HG02623 (cell line): Measurements from ENCODE around the gene SOX1.

ENCODE experiments used
- ATAC-seq: cut with Tn5 transposase; IDR thresholded peaks from one replicate; pipeline ENCODE4 v1.9.1; 2021; ENCODE audit warnings: moderate library complexity; ENCODE audit not compliant: unreplicated experiment

The SOX1 gene

GRCh38 chr13:112071723-112072533, 5.0 kb downstream of the SOX1 start:
- ATAC-seq: no peak

GRCh38 chr13:112072534-112073244, 5.7 kb downstream of the SOX1 start:
- no peak for ATAC-seq

GRCh38 chr13:112073245-112074138, 6.5 kb downstream of the SOX1 start:
- no peak for ATAC-seq

- ATAC-seq: no peak
These were observed 7.4 kb downstream of the SOX1 start for GRCh38 chr13:112074139-112074865.

GRCh38 chr13:112077729-112078128, 10.8 kb downstream of the SOX1 start:
- no peak for ATAC-seq

- ATAC-seq: no peak
These were observed 11.3 kb downstream of the SOX1 start for GRCh38 chr13:112078216-112078615.

GRCh38 chr13:112078879-112079531, 12.1 kb downstream of the SOX1 start:
- no peak for ATAC-seq

- no peak for ATAC-seq
These were observed 12.7 kb downstream of the SOX1 start for GRCh38 chr13:112079696-112080095.

- no peak for ATAC-seq
These were observed 17.0 kb downstream of the SOX1 start for GRCh38 chr13:112083971-112084370.

GRCh38 chr13:112092453-112092852, 25.5 kb downstream of the SOX1 start:
- no peak for ATAC-seq

- no peak for ATAC-seq
These were observed 28.4 kb downstream of the SOX1 start for GRCh38 chr13:112095354-112095753.

- no peak for ATAC-seq
These were observed 30.0 kb downstream of the SOX1 start for GRCh38 chr13:112096959-112097358.

GRCh38 chr13:112097770-112098169, 30.8 kb downstream of the SOX1 start:
- no peak for ATAC-seq

- no peak for ATAC-seq
These were observed 31.8 kb downstream of the SOX1 start for GRCh38 chr13:112098699-112099098.

- no peak for ATAC-seq
These were observed 34.5 kb downstream of the SOX1 start for GRCh38 chr13:112101360-112101930.

- no peak for ATAC-seq
These were observed 35.3 kb downstream of the SOX1 start for GRCh38 chr13:112102243-112102642.

GRCh38 chr13:112103260-112103838, 36.4 kb downstream of the SOX1 start:
- ATAC-seq: no peak

GRCh38 chr13:112103961-112104880, 37.3 kb downstream of the SOX1 start:
- no peak for ATAC-seq
